HCT116 (cell line): ENCODE measurements around the gene MAP2K6. TPM values are rescaled to one million over a fixed set of nuclear protein-coding genes. Genes with fewer than 3 reads are reported as not detected.

ENCODE experiments used
- ATAC-seq: fragments of 200-7000 bp; cut with Tn5 transposase; 2 replicates; pipeline ENCODE4 v1.9.1; 2020; ENCODE audit warnings: mild to moderate bottlenecking, moderate library complexity
- BruUV-seq: library from RNA; stranded (reverse); fragments of 400-500 nt; replicated peaks from 2 replicates; lab custom pipeline; 2021; lab: Mats Ljungman, UMichigan
- CTCF ChIA-PET: fragments of 300-600 bp; sonication (Branson Sonifier 250); formaldehyde crosslinking; loops from one replicate; lab custom pipeline; 2021; ENCODE audit warnings: antibody characterized with exemption; lab: Charles Lee
- POLR2A ChIA-PET: fragments of 300-600, 350-600 bp; sonication (Branson Sonifier 250); formaldehyde crosslinking; loops from one replicate; lab custom pipeline; 2021; ENCODE audit warnings: antibody characterized with exemption; lab: Charles Lee
- RAD21 ChIA-PET, 2 experiments: fragments of 300-600 bp; sonication (Branson Sonifier 250); formaldehyde crosslinking; loops; one replicate each; lab custom pipeline; 2023; ENCODE audit warnings: low total read pairs in 2 of 2; ENCODE audit not compliant: uncharacterized antibody in 2 of 2, unreplicated experiment in 2 of 2, low non-redundant PET in 1 of 2; lab: Charles Lee
- DNase-seq: peaks from one replicate; pipeline ENCODE4 v3.0.0-alpha.2; 2010; ENCODE audit warnings: low read depth, low spot score
- H2AFZ ChIP-seq: fragments of 200-600 bp; shearing (Covaris generic), sonication (generic); 2 replicates; pipeline ENCODE4 v1.6.1; 2017; ENCODE audit warnings: low read depth, mixed run types, mixed read lengths, antibody characterized with exemption, low read length; ENCODE audit not compliant: poor library complexity, severe bottlenecking
- H3K27ac ChIP-seq: 2 replicates; pipeline ENCODE4 v1.5.1; 2012; ENCODE audit warnings: low read depth, low read length
- H3K27me3 ChIP-seq: fragments of 200-600 bp; sonication (generic); 2 replicates; pipeline ENCODE4 v1.6.1; 2016; ENCODE audit warnings: mixed run types, low read length, mixed read lengths; ENCODE audit not compliant: insufficient read depth
- H3K36me3 ChIP-seq, 2 experiments: fragments of 200-500 bp in 1 of 2; fragments of 200-600 bp in 1 of 2; sonication (Bioruptor generic) in 1 of 2; sonication (generic) in 1 of 2; 2 replicates each; pipeline versions ENCODE4 v1.5.1 to v1.6.1; 2014 to 2016; ENCODE audit warnings: low read length in 2 of 2, inconsistent platforms in 1 of 2, mixed read lengths in 1 of 2, mixed run types in 1 of 2; ENCODE audit not compliant: insufficient read depth in 2 of 2, control insufficient read depth in 1 of 2
- H3K4me1 ChIP-seq, 2 experiments: fragments of 200-600 bp in 1 of 2; sonication (generic) in 1 of 2; 2 replicates each; pipeline versions ENCODE4 v1.5.1 to v1.6.1; 2012 to 2017; ENCODE audit warnings: low read length in 2 of 2, inconsistent platforms in 1 of 2, mild to moderate bottlenecking in 1 of 2, mixed read lengths in 1 of 2, mixed run types in 1 of 2, moderate library complexity in 1 of 2; ENCODE audit not compliant: insufficient read depth in 2 of 2, control insufficient read depth in 1 of 2
- H3K4me2 ChIP-seq: fragments of 200-600 bp; sonication (generic); 2 replicates; pipeline ENCODE4 v1.6.1; 2017; ENCODE audit warnings: mixed run types, low read length, mixed read lengths
- H3K4me3 ChIP-seq, 2 experiments: fragments of 200-600 bp in 1 of 2; sonication (generic) in 1 of 2; replicated peaks in 1 of 2; 2 replicates each; pipeline ENCODE4 v1.5.1; 2011 to 2016; ENCODE audit warnings: low read length in 2 of 2, control low read depth in 1 of 2, low read depth in 1 of 2, mild to moderate bottlenecking in 1 of 2, mixed read lengths in 1 of 2, mixed run types in 1 of 2
- H3K79me2 ChIP-seq: fragments of 200-600 bp; sonication (generic); 2 replicates; pipeline ENCODE4 v1.6.1; 2017; ENCODE audit warnings: mild to moderate bottlenecking, mixed run types, low read length, moderate library complexity, mixed read lengths; ENCODE audit not compliant: insufficient read depth
- H3K9ac ChIP-seq: fragments of 200-600 bp; sonication (generic); 2 replicates; pipeline ENCODE4 v1.6.1; 2016; ENCODE audit warnings: low read length, mixed read lengths
- H3K9me2 ChIP-seq: fragments of 200-600 bp; sonication (generic), shearing (Covaris generic); 2 replicates; pipeline ENCODE4 v1.6.1; 2017; ENCODE audit warnings: mixed run types, mild to moderate bottlenecking, moderate library complexity; ENCODE audit not compliant: insufficient read depth
- H3K9me3 ChIP-seq, 2 experiments: fragments of 200-500 bp in 1 of 2; fragments of 200-600 bp in 1 of 2; sonication (Bioruptor generic) in 1 of 2; sonication (generic) in 1 of 2; 2 replicates each; pipeline ENCODE4 v1.6.1; 2014 to 2017; ENCODE audit warnings: low read length in 2 of 2, mixed read lengths in 2 of 2, inconsistent platforms in 1 of 2, low read depth in 1 of 2, mild to moderate bottlenecking in 1 of 2, mixed run types in 1 of 2, moderate library complexity in 1 of 2; ENCODE audit not compliant: control insufficient read depth in 1 of 2, insufficient read depth in 1 of 2
- H4K20me1 ChIP-seq: fragments of 200-600 bp; sonication (generic), shearing (Covaris generic); 2 replicates; pipeline ENCODE4 v1.6.1; 2017; ENCODE audit warnings: mixed run types, mild to moderate bottlenecking, moderate library complexity; ENCODE audit not compliant: insufficient read depth
- ATF3 ChIP-seq: IDR thresholded peaks from 2 replicates; pipeline ENCODE4 v1.6.1; 2012
- EZH2 ChIP-seq: fragments of 200-600 bp; sonication (generic); IDR thresholded peaks from 2 replicates; pipeline ENCODE4 v1.6.1; 2017; ENCODE audit warnings: antibody characterized with exemption, mixed run types
- EZH2phosphoT487 ChIP-seq: fragments of 200-600 bp; IDR thresholded peaks from 2 replicates; pipeline ENCODE4 v1.6.1; 2018; ENCODE audit warnings: antibody characterized with exemption, borderline replicate concordance
- JUND ChIP-seq: IDR thresholded peaks from 2 replicates; pipeline ENCODE4 v1.6.1; 2012
- POLR2A ChIP-seq: IDR thresholded peaks from 2 replicates; pipeline ENCODE4 v1.7.0; 2011; ENCODE audit warnings: borderline replicate concordance; ENCODE audit not compliant: insufficient read depth, insufficient read length; ENCODE audit errors: extremely low read depth
- RAD21 ChIP-seq: IDR thresholded peaks from 2 replicates; pipeline ENCODE4 v1.6.1; 2012; ENCODE audit warnings: low read depth, mild to moderate bottlenecking
- SP1 ChIP-seq: IDR thresholded peaks from 2 replicates; pipeline ENCODE4 v1.6.1; 2012; ENCODE audit warnings: low read depth
- TCF7L2 ChIP-seq: IDR thresholded peaks from 2 replicates; pipeline ENCODE4 v1.7.0; 2011; ENCODE audit warnings: borderline replicate concordance, inconsistent platforms; ENCODE audit not compliant: insufficient read depth, insufficient read length; ENCODE audit errors: extremely low read depth
- ZFX ChIP-seq: fragments of 450-650 bp; IDR thresholded peaks from 2 replicates; pipeline ENCODE4 v1.6.1; 2017
- ZNF274 ChIP-seq: fragments of 200-500 bp; sonication (Bioruptor generic); IDR thresholded peaks from 2 replicates; pipeline ENCODE4 v1.6.1; 2014; ENCODE audit warnings: mild to moderate bottlenecking, low read depth, low read length, inconsistent platforms
- intact Hi-C: fragments of 100-400 bp; cut with micrococcal nuclease; formaldehyde crosslinking; loops from 2 replicates; pipeline ENCODE4 v1.10.0; 2022
- total RNA-seq: library from RNA; stranded (reverse); gene quantifications from one replicate; pipeline ENCODE4 v1.2.1, GENCODE V29; 2021; ENCODE audit not compliant: unreplicated experiment
- TF ChIP-seq, protein P1 (sequence below): IDR thresholded peaks from 2 replicates; pipeline ENCODE4 v1.6.1; 2012

Gene MAP2K6
- total RNA-seq, 1 experiment from 2014 or later, result 0.22 TPM

- Histone ChIP-seq H4K20me1 (no peaks in the 10 kb centered on the region), H3K36me3 (no peaks in the 10 kb centered on the region), H3K4me3 (no peak overlapping the region), H3K4me1 (no peaks in the 10 kb centered on the region), H3K9me3 (0 out of 4 replicates have a peak, but pooled peaks cover 0 to 5% of the 10 kb centered on the region in 2 experiments)
- no TSS peak for BruUV-seq
- no peak for TF ChIP-seq POLR2A
- no peak for TF ChIP-seq RAD21
- TF ChIP-seq JUND, result no peak
- TF ChIP-seq, protein P1, sequence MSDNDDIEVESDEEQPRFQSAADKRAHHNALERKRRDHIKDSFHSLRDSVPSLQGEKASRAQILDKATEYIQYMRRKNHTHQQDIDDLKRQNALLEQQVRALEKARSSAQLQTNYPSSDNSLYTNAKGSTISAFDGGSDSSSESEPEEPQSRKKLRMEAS, result no peak
- TF ChIP-seq ZNF274, result no peak
- TF ChIP-seq EZH2phosphoT487, result no peak
- no peak for TF ChIP-seq ATF3
- TF ChIP-seq ZFX, result no peak
- TF ChIP-seq SP1, result no peak
- TF ChIP-seq, all 23 proteins: peak for 0
- DNase-seq (no peak), ATAC-seq (no peak)
- H3K27me3 ChIP-seq, result no peaks in the 10 kb centered on the region
- POLR2A ChIA-PET, result no interaction called here
- no peaks in the 10 kb centered on the region for H3K79me2 ChIP-seq
- H3K9me2 ChIP-seq, result no peaks in the 10 kb centered on the region
- H3K4me2 ChIP-seq, result no peak overlapping the region
- CTCF ChIA-PET, result interaction anchor here (3.4 kb wide), 1 partner anchor 9 kb away, joined by 23 read pairs; no protein-coding TSS in a partner anchor
- intact Hi-C loops, result no loop called here
- RAD21 ChIA-PET, result no interaction called here
- H3K9ac ChIP-seq, result no peak overlapping the region
- no peak overlapping the region for H3K27ac ChIP-seq
- H2AFZ ChIP-seq, result no peak overlapping the region
These were observed 10.1 kb upstream of the MAP2K6 start for GRCh38 chr17:69404399-69404798.

- H3K9me2 ChIP-seq, result no peaks in the 10 kb centered on the region
- H3K4me3 ChIP-seq, result no peak overlapping the region
- no peak for TF ChIP-seq EZH2
- TF ChIP-seq TCF7L2, result no peak
- no peak overlapping the region for H3K27ac ChIP-seq
- no peaks in the 10 kb centered on the region for H3K36me3 ChIP-seq
- no TSS peak for BruUV-seq
- ChIA-PET CTCF (interaction anchor here (3.4 kb wide), 1 partner anchor 10 kb away, joined by 23 read pairs; no protein-coding TSS in a partner anchor), POLR2A (no interaction called here), RAD21 (no interaction called here)
- ATAC-seq (no peak), DNase-seq (no peak)
- intact Hi-C loops, result no loop called here
- no peaks in the 10 kb centered on the region for H3K27me3 ChIP-seq
- no peak overlapping the region for H2AFZ ChIP-seq
- H3K9me3 ChIP-seq, result 0 out of 4 replicates have a peak, but pooled peaks cover 0 to 4% of the 10 kb centered on the region in 2 experiments
- no peak overlapping the region for H3K4me2 ChIP-seq
- no peaks in the 10 kb centered on the region for H3K79me2 ChIP-seq
- H3K9ac ChIP-seq, result no peak overlapping the region
- no peaks in the 10 kb centered on the region for H3K4me1 ChIP-seq
- no peaks in the 10 kb centered on the region for H4K20me1 ChIP-seq
These were observed 9.4 kb upstream of the MAP2K6 start for GRCh38 chr17:69405096-69405495.
